ENCODE measurements around the gene OLFML3. TPM values are rescaled to one million over a fixed set of nuclear protein-coding genes. Genes with fewer than 3 reads are reported as not detected.

OLFML3 gene
- total and polyA plus RNA-seq, 2 of the 13 experiments (the other 11 are each of a cell fraction or from before 2014, with no cell fraction given), result 2.0 to 5.1 TPM

DNA sequence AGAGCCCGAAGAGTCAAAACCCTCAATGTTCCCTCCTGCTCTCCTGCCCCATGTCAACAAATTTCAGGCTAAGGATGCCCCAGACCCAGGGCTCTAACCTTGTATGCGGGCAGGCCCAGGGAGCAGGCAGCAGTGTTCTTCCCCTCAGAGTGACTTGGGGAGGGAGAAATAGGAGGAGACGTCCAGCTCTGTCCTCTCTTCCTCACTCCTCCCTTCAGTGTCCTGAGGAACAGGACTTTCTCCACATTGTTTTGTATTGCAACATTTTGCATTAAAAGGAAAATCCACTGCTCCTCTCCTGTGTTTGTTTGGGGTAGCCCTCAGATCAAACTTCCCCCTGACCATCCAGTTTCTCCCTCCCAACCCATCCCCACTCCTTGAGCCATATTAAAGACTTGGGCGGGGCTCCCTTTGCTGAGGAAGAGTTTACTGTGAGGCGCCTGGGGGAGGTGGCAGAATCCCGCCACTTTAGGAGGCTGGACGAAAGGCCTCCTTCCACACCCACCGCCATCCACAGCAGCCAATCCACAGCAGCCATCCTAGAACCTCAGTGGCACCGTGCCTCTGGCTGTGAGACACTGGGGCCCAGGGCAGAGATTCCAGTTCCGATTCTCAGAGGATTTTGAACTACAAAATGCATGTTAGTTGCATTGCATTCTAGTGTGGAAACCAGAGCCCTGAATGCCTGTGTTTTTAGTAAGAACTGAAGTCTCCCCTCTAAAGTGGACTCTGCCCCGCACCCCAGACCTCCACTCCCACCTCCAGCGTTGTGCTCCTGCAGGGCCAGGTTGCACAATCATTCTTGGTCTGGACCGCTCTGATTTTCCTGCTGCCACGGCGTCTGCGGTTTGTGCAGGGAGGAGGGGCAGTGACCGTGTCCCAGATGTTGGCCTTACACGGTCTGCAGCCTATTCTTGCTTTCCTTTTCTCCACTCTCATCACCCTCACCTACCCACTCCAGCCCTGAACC, 3.0 kb downstream of the OLFML3 start (continued):
- TF ChIP-seq YEATS2 (CRISPR knock-in tag; IDR thresholded peaks at IDR 0.05; ENCODE audit: borderline replicate concordance) (no peak), ZFP90 (CRISPR knock-in tag; IDR thresholded peaks at IDR 0.05; ENCODE audit: borderline replicate concordance) (no peak), ZNF784 (CRISPR knock-in tag; IDR thresholded peaks at IDR 0.05; ENCODE audit: borderline replicate concordance) (no peak), ZNF782 (CRISPR knock-in tag; IDR thresholded peaks at IDR 0.05; ENCODE audit: borderline replicate concordance) (no peak), ZNF558 (CRISPR knock-in tag; IDR thresholded peaks at IDR 0.05; ENCODE audit: borderline replicate concordance) (no peak), ZNF546 (CRISPR knock-in tag; conservative IDR thresholded peaks at IDR 0.05) (no peak), ZNF24 (IDR thresholded peaks at IDR 0.05) (no peak), SMYD3 (CRISPR knock-in tag; IDR thresholded peaks at IDR 0.05) (no peak), ZNF616 (CRISPR knock-in tag; IDR thresholded peaks at IDR 0.05; ENCODE audit: low read depth) (no peak), ZNF615 (CRISPR knock-in tag; IDR thresholded peaks at IDR 0.05; ENCODE audit: borderline replicate concordance) (no peak), MAFK (conservative IDR thresholded peaks at IDR 0.05 in 1 of 2, IDR thresholded peaks at IDR 0.05 in 1 of 2; ENCODE audit: low read length in 2 of 2) (no peak), ARHGAP35 (CRISPR knock-in tag; IDR thresholded peaks at IDR 0.05; ENCODE audit: borderline replicate concordance) (no peak), KDM5B (CRISPR knock-in tag; IDR thresholded peaks at IDR 0.05; ENCODE audit: borderline replicate concordance) (no peak), ZNF740 (CRISPR knock-in tag; IDR thresholded peaks at IDR 0.05) (no peak), TFAP4 (IDR thresholded peaks at IDR 0.05; ENCODE audit: borderline replicate concordance, low read depth) (no peak), GFI1 (CRISPR knock-in tag; IDR thresholded peaks at IDR 0.05; ENCODE audit: borderline replicate concordance) (peak; percentile 97), TBP (CRISPR knock-in tag; IDR thresholded peaks at IDR 0.05) (no peak), IKZF1 (IDR thresholded peaks at IDR 0.05) (no peak), SUZ12 (IDR thresholded peaks at IDR 0.05; ENCODE audit: low read depth, low read length) (no peak), ZNF251 (CRISPR knock-in tag; IDR thresholded peaks at IDR 0.05) (no peak)
- TF ChIP-seq, protein P1, sequence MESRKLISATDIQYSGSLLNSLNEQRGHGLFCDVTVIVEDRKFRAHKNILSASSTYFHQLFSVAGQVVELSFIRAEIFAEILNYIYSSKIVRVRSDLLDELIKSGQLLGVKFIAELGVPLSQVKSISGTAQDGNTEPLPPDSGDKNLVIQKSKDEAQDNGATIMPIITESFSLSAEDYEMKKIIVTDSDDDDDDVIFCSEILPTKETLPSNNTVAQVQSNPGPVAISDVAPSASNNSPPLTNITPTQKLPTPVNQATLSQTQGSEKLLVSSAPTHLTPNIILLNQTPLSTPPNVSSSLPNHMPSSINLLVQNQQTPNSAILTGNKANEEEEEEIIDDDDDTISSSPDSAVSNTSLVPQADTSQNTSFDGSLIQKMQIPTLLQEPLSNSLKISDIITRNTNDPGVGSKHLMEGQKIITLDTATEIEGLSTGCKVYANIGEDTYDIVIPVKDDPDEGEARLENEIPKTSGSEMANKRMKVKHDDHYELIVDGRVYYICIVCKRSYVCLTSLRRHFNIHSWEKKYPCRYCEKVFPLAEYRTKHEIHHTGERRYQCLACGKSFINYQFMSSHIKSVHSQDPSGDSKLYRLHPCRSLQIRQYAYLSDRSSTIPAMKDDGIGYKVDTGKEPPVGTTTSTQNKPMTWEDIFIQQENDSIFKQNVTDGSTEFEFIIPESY (CRISPR knock-in tag; IDR thresholded peaks at IDR 0.05), result no peak
- TF ChIP-seq, protein P2, sequence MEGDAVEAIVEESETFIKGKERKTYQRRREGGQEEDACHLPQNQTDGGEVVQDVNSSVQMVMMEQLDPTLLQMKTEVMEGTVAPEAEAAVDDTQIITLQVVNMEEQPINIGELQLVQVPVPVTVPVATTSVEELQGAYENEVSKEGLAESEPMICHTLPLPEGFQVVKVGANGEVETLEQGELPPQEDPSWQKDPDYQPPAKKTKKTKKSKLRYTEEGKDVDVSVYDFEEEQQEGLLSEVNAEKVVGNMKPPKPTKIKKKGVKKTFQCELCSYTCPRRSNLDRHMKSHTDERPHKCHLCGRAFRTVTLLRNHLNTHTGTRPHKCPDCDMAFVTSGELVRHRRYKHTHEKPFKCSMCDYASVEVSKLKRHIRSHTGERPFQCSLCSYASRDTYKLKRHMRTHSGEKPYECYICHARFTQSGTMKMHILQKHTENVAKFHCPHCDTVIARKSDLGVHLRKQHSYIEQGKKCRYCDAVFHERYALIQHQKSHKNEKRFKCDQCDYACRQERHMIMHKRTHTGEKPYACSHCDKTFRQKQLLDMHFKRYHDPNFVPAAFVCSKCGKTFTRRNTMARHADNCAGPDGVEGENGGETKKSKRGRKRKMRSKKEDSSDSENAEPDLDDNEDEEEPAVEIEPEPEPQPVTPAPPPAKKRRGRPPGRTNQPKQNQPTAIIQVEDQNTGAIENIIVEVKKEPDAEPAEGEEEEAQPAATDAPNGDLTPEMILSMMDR (CRISPR knock-in tag; IDR thresholded peaks at IDR 0.05), result 0 out of 2 replicates have a peak, but pooled peaks have one; percentile 21

Data from HepG2 (cell line).